ENCODE data around the gene PLEKHA3.

Gene PLEKHA3

DNA sequence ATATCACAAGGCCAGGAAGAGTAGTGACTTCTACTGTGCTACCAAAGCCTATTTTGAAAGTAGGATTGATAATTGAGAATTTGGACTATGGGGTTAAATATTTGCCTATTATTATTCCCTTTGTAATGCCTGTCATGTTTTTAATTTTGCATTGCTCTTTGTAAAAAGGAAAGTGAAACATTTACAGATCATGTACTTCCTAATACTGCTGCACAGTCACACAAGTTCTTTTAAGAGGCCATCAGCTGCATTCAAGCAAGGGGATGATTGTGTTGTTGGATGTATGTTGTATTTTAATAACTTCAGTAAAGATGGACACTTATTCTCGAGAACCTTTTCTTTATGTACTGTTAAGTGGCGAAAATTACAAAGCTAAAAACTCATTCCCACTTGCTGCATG is 70.1 kb downstream of the PLEKHA3 start:
- Histone ChIP-seq H3K9me3 (ENCODE audit: low read length) (no peaks in the 10 kb centered on the region), H3K9ac (ENCODE audit: low read length) (no peak overlapping the region), H3K79me2 (ENCODE audit: insufficient read depth, low read length) (no peaks in the 10 kb centered on the region), H3K27ac (ENCODE audit: low read depth, low read length, poor library complexity, severe bottlenecking) (no peak overlapping the region), H3K4me1 (ENCODE audit: insufficient read depth, low read length, severe bottlenecking) (no peaks in the 10 kb centered on the region), H3K4me3 (ENCODE audit: low read depth, low read length, poor library complexity, severe bottlenecking) (no peak overlapping the region), H3K9me2 (ENCODE audit: low read depth, low read length) (no peaks in the 10 kb centered on the region), H4K20me1 (ENCODE audit: insufficient read depth, low read length) (no peaks in the 10 kb centered on the region), H3K36me3 (ENCODE audit: insufficient read depth, low read length) (peaks cover 97% of the 10 kb centered on the region), H3F3A (ENCODE audit: insufficient read depth, low read length) (no peaks in the 10 kb centered on the region), H2AFZ (ENCODE audit: low read length) (no peak overlapping the region), H3K4me2 (ENCODE audit: low read length) (no peak overlapping the region), H3K27me3 (ENCODE audit: insufficient read depth, low read length) (no peaks in the 10 kb centered on the region)
- TF ChIP-seq, protein P1, sequence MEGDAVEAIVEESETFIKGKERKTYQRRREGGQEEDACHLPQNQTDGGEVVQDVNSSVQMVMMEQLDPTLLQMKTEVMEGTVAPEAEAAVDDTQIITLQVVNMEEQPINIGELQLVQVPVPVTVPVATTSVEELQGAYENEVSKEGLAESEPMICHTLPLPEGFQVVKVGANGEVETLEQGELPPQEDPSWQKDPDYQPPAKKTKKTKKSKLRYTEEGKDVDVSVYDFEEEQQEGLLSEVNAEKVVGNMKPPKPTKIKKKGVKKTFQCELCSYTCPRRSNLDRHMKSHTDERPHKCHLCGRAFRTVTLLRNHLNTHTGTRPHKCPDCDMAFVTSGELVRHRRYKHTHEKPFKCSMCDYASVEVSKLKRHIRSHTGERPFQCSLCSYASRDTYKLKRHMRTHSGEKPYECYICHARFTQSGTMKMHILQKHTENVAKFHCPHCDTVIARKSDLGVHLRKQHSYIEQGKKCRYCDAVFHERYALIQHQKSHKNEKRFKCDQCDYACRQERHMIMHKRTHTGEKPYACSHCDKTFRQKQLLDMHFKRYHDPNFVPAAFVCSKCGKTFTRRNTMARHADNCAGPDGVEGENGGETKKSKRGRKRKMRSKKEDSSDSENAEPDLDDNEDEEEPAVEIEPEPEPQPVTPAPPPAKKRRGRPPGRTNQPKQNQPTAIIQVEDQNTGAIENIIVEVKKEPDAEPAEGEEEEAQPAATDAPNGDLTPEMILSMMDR (IDR thresholded peaks at IDR 0.05; ENCODE audit: low read length) = no peak
- no peak for TF ChIP-seq EZH2 (IDR thresholded peaks at IDR 0.05; ENCODE audit: borderline replicate concordance, low read length)

DNA sequence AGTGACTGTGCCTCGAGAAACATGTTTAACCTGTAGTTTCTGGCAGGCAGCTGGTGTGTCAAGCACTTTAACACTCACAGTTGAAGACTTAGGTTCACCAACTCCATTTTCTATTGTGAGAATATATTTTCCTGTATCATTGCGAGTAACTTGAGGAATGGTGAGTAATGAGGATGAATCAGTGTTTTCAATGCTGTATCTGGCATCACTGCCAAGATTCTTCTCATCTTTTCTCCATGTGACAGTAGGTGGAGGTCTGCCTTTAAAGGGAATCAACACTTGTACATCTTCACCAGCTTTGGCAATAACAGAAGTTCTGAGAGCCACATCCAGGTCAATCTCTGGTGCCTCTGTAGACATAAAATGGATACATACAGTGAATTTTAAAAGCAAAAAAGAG is 72.8 kb downstream of the PLEKHA3 start:
- H4K20me1 ChIP-seq (ENCODE audit: insufficient read depth, low read length) = no peaks in the 10 kb centered on the region
- H3K9me3 ChIP-seq (ENCODE audit: low read length) = no peaks in the 10 kb centered on the region
- H3K4me3 ChIP-seq (ENCODE audit: low read depth, low read length, poor library complexity, severe bottlenecking) = no peak overlapping the region
- no peak overlapping the region for H3K9ac ChIP-seq (ENCODE audit: low read length)
- H3K4me1 ChIP-seq (ENCODE audit: insufficient read depth, low read length, severe bottlenecking) = no peaks in the 10 kb centered on the region
- peaks cover 96% of the 10 kb centered on the region for H3K36me3 ChIP-seq (ENCODE audit: insufficient read depth, low read length)
- H3K27ac ChIP-seq (ENCODE audit: low read depth, low read length, poor library complexity, severe bottlenecking) = no peak overlapping the region
- no peaks in the 10 kb centered on the region for H3K9me2 ChIP-seq (ENCODE audit: low read depth, low read length)
- no peaks in the 10 kb centered on the region for H3K27me3 ChIP-seq (ENCODE audit: insufficient read depth, low read length)
- no peak overlapping the region for H3K4me2 ChIP-seq (ENCODE audit: low read length)
- H3K79me2 ChIP-seq (ENCODE audit: insufficient read depth, low read length) = no peaks in the 10 kb centered on the region
- no peak overlapping the region for H2AFZ ChIP-seq (ENCODE audit: low read length)
- TF ChIP-seq, protein P1 (IDR thresholded peaks at IDR 0.05; ENCODE audit: low read length) = no peak
- TF ChIP-seq EZH2 (IDR thresholded peaks at IDR 0.05; ENCODE audit: borderline replicate concordance, low read length) = no peak
- no peaks in the 10 kb centered on the region for H3F3A ChIP-seq (ENCODE audit: insufficient read depth, low read length)

Data from OCI-LY1 (cell line).